IMR-90 (cell line): ENCODE measurements around the gene COL6A6. TPM values are rescaled to one million over a fixed set of nuclear protein-coding genes. Genes with fewer than 3 reads are reported as not detected.

Experiments
- ATAC-seq: fragments of 200-7000 bp; cut with Tn5 transposase; 2 replicates; pipeline ENCODE4 v1.9.1; 2020; ENCODE audit warnings: low read depth, mild to moderate bottlenecking, moderate library complexity
- BruUV-seq: library from RNA; stranded (reverse); fragments of 400-500 nt; replicated peaks from 2 replicates; lab custom pipeline; 2021; lab: Mats Ljungman, UMichigan
- CTCF ChIA-PET: fragments of 300-600 bp; formaldehyde crosslinking; extraction: SDS; loops from one replicate; lab custom pipeline; 2021; ENCODE audit warnings: antibody characterized with exemption; lab: Yijun Ruan, JAX
- POLR2A ChIA-PET: fragments of 300-600 bp; sonication (Branson Sonifier 250); formaldehyde crosslinking; loops from one replicate; lab custom pipeline; 2022; ENCODE audit warnings: antibody characterized with exemption; ENCODE audit not compliant: unreplicated experiment; lab: Charles Lee
- DNase-seq: peaks from one replicate; pipeline ENCODE4 v3.0.0; 2013
- H2AFZ ChIP-seq: replicated peaks from 2 replicates; pipeline ENCODE3; 2013; ENCODE audit warnings: low read length, mild to moderate bottlenecking; ENCODE audit not compliant: poor library complexity
- H2AK5ac ChIP-seq: 2 replicates; pipeline ENCODE4 v1.6.1; 2013; ENCODE audit warnings: low read depth, low read length, inconsistent platforms
- H2AK9ac ChIP-seq: replicated peaks from 2 replicates; pipeline ENCODE3; 2013; ENCODE audit warnings: mild to moderate bottlenecking, low read depth, low read length, moderate library complexity; ENCODE audit not compliant: poor library complexity
- H2BK120ac ChIP-seq: 2 replicates; pipeline ENCODE4 v1.6.1; 2013; ENCODE audit warnings: low read depth, low read length, inconsistent platforms
- H2BK15ac ChIP-seq: 3 replicates; pipeline ENCODE4 v1.6.1; 2013; ENCODE audit warnings: low read depth, low read length, inconsistent platforms
- H2BK20ac ChIP-seq: 2 replicates; pipeline ENCODE4 v1.6.1; 2013; ENCODE audit warnings: low read depth, mild to moderate bottlenecking, inconsistent platforms, low read length, moderate library complexity
- H2BK5ac ChIP-seq: 2 replicates; pipeline ENCODE4 v1.6.1; 2013; ENCODE audit warnings: mild to moderate bottlenecking, low read depth, low read length, inconsistent platforms; ENCODE audit not compliant: poor library complexity, severe bottlenecking
- H3K14ac ChIP-seq: replicated peaks from 2 replicates; pipeline ENCODE4 v1.6.1; 2013; ENCODE audit warnings: low read depth, low read length, inconsistent platforms
- H3K18ac ChIP-seq: 2 replicates; pipeline ENCODE4 v1.6.1; 2013; ENCODE audit warnings: low read depth, low read length, control low read depth
- H3K23ac ChIP-seq: 2 replicates; pipeline ENCODE4 v1.6.1; 2013; ENCODE audit warnings: low read depth, low read length, inconsistent platforms
- H3K27ac ChIP-seq: 2 replicates; pipeline ENCODE4 v1.5.1; 2013; ENCODE audit warnings: mild to moderate bottlenecking, control low read depth, low read length; ENCODE audit not compliant: insufficient read depth
- H3K27me3 ChIP-seq: 2 replicates; pipeline ENCODE4 v1.6.1; 2013; ENCODE audit warnings: low read length; ENCODE audit not compliant: control insufficient read depth, insufficient read depth
- H3K36me3 ChIP-seq: 2 replicates; pipeline ENCODE4 v1.6.1; 2013; ENCODE audit warnings: low read length, mixed read lengths; ENCODE audit not compliant: control insufficient read depth, insufficient read depth
- H3K4ac ChIP-seq: 2 replicates; pipeline ENCODE4 v1.6.1; 2013; ENCODE audit warnings: low read depth, low read length, inconsistent platforms
- H3K4me1 ChIP-seq: 2 replicates; pipeline ENCODE4 v1.6.1; 2013; ENCODE audit warnings: low read length, mixed read lengths; ENCODE audit not compliant: control insufficient read depth, insufficient read depth
- H3K4me2 ChIP-seq: 2 replicates; pipeline ENCODE4 v1.6.1; 2013; ENCODE audit warnings: low read depth, mild to moderate bottlenecking, control low read depth, low read length, moderate library complexity
- H3K4me3 ChIP-seq: 2 replicates; pipeline ENCODE4 v1.5.1; 2013; ENCODE audit warnings: low read depth, mild to moderate bottlenecking, control low read depth, low read length, moderate library complexity; ENCODE audit not compliant: insufficient read depth
- H3K56ac ChIP-seq: 2 replicates; pipeline ENCODE4 v1.6.1; 2013; ENCODE audit warnings: low read length, inconsistent platforms; ENCODE audit not compliant: insufficient read depth; ENCODE audit errors: extremely low read depth
- H3K79me1 ChIP-seq, 2 experiments: 2 replicates each; pipeline ENCODE4 v1.6.1; 2013; ENCODE audit warnings: low read length in 2 of 2, inconsistent platforms in 1 of 2, low read depth in 1 of 2
- H3K9ac ChIP-seq: 2 replicates; pipeline ENCODE4 v1.6.1; 2013; ENCODE audit warnings: low read depth, low read length, control low read depth
- H3K9me1 ChIP-seq: 2 replicates; pipeline ENCODE4 v1.6.1; 2013; ENCODE audit warnings: low read length, inconsistent platforms; ENCODE audit not compliant: insufficient read depth
- H3K9me3 ChIP-seq: 2 replicates; pipeline ENCODE4 v1.6.1; 2013; ENCODE audit warnings: low read length; ENCODE audit not compliant: control insufficient read depth, insufficient read depth
- H4K20me1 ChIP-seq: 2 replicates; pipeline ENCODE4 v1.6.1; 2013; ENCODE audit warnings: low read length, inconsistent platforms; ENCODE audit not compliant: insufficient read depth
- H4K5ac ChIP-seq: 2 replicates; pipeline ENCODE4 v1.6.1; 2013; ENCODE audit warnings: mild to moderate bottlenecking, low read depth, low read length, control low read depth
- H4K8ac ChIP-seq, 2 experiments: 2 replicates each; pipeline ENCODE4 v1.6.1; 2013; ENCODE audit warnings: low read depth in 2 of 2, low read length in 2 of 2, control low read depth in 1 of 2, inconsistent platforms in 1 of 2
- H4K91ac ChIP-seq: 2 replicates; pipeline ENCODE4 v1.6.1; 2013; ENCODE audit warnings: low read depth, low read length, inconsistent platforms; ENCODE audit not compliant: insufficient read depth
- BHLHE40 ChIP-seq: fragments of 150-350 bp; IDR thresholded peaks from 2 replicates; pipeline ENCODE4 v1.6.1; 2016; ENCODE audit warnings: mild to moderate bottlenecking, low read depth, low read length
- CEBPB ChIP-seq: IDR thresholded peaks from 2 replicates; pipeline ENCODE4 v1.6.1; 2012; ENCODE audit warnings: low read depth, low read length, improper control_type of control experiment
- CHD1 ChIP-seq: IDR thresholded peaks from 2 replicates; pipeline ENCODE4 v1.6.1; 2012; ENCODE audit warnings: low read depth, low read length, improper control_type of control experiment
- CTCF ChIP-seq: conservative IDR thresholded peaks from 2 replicates; pipeline ENCODE4 v1.5.1; 2012; ENCODE audit warnings: mild to moderate bottlenecking, low read depth, low read length, improper control_type of control experiment
- ELK1 ChIP-seq: fragments of 150-350 bp; IDR thresholded peaks from 2 replicates; pipeline ENCODE4 v1.6.1; 2016; ENCODE audit warnings: low read depth, mild to moderate bottlenecking, low read length, moderate library complexity, borderline replicate concordance
- FOS ChIP-seq: fragments of 150-350 bp; IDR thresholded peaks from 2 replicates; pipeline ENCODE4 v1.6.1; 2016; ENCODE audit warnings: low read depth, low read length
- MAFK ChIP-seq: IDR thresholded peaks from 2 replicates; pipeline ENCODE4 v1.6.1; 2012; ENCODE audit warnings: low read depth, low read length, improper control_type of control experiment
- MAZ ChIP-seq: IDR thresholded peaks from 2 replicates; pipeline ENCODE4 v1.6.1; 2012; ENCODE audit warnings: low read depth, mild to moderate bottlenecking, low read length, improper control_type of control experiment, moderate library complexity, borderline replicate concordance
- MXI1 ChIP-seq: IDR thresholded peaks from 2 replicates; pipeline ENCODE4 v1.6.1; 2012; ENCODE audit warnings: low read depth, mild to moderate bottlenecking, low read length, moderate library complexity, borderline replicate concordance
- NFE2L2 ChIP-seq: fragments of 150-350 bp; IDR thresholded peaks from 2 replicates; pipeline ENCODE4 v1.6.1; 2016; ENCODE audit warnings: low read depth, mild to moderate bottlenecking, low read length
- POLR2A ChIP-seq: IDR thresholded peaks from 2 replicates; pipeline ENCODE4 v1.6.1; 2012; ENCODE audit warnings: mild to moderate bottlenecking, low read depth, low read length
- RAD21 ChIP-seq: IDR thresholded peaks from 2 replicates; pipeline ENCODE4 v1.6.1; 2012; ENCODE audit warnings: low read length, improper control_type of control experiment
- RCOR1 ChIP-seq: IDR thresholded peaks from 2 replicates; pipeline ENCODE4 v1.6.1; 2012; ENCODE audit warnings: mild to moderate bottlenecking, low read length, improper control_type of control experiment; ENCODE audit not compliant: insufficient replicate concordance
- RFX5 ChIP-seq: IDR thresholded peaks from 2 replicates; pipeline ENCODE4 v1.8.0; 2012; ENCODE audit warnings: low read depth, mild to moderate bottlenecking, low read length, moderate library complexity
- SMC3 ChIP-seq: fragments of 150-350 bp; IDR thresholded peaks from 2 replicates; pipeline ENCODE4 v1.6.1; 2016; ENCODE audit warnings: low read depth, mild to moderate bottlenecking, antibody characterized with exemption, low read length, moderate library complexity
- USF2 ChIP-seq: fragments of 150-350 bp; IDR thresholded peaks from 2 replicates; pipeline ENCODE4 v1.6.1; 2017; ENCODE audit warnings: mild to moderate bottlenecking, antibody characterized with exemption, low read length, low read depth
- WGBS, 2 experiments: methylation state at CpG; one replicate each; pipeline versions ENCODE4 v1.1.5 to v1.1.7; 2013; ENCODE audit warnings: missing lambda C conversion rate in 2 of 2; ENCODE audit not compliant: insufficient read length in 1 of 2; ENCODE audit errors: extremely low coverage in 2 of 2; 5-methylcytosine and 5-hydroxymethylcytosine counted together
- dilution Hi-C: fragments of 300-500 bp; cut with HindIII; formaldehyde crosslinking; loops from one replicate; pipeline ENCODE4 v1.14.3; 2018; ENCODE audit warnings: low sequenced_read_pairs; ENCODE audit not compliant: unreplicated experiment
- in situ Hi-C: fragments of 300-500 bp; cut with MboI; formaldehyde crosslinking; loops from 3 replicates; pipeline ENCODE4 v1.14.3; 2019; ENCODE audit warnings: low sequenced_read_pairs, inconsistent platforms, mixed read lengths
- intact Hi-C: fragments of 100-400 bp; cut with micrococcal nuclease; formaldehyde crosslinking; loops from 2 replicates; pipeline ENCODE4 v1.10.0; 2022
- polyA plus RNA-seq, 3 experiments: library from polyadenylated mRNA; depleted of rRNA; stranded (reverse); fragments of >200 nt; gene quantifications; 2 replicates each; pipeline ENCODE4 v1.2.3, GENCODE V29; 2012; ENCODE audit warnings: low replicate concordance in 1 of 3
- total RNA-seq: library from RNA; depleted of rRNA; stranded (reverse); fragments of >200 nt; gene quantifications from 2 replicates; pipeline ENCODE4 v1.2.3, GENCODE V29; 2012

COL6A6 gene
- total and polyA plus RNA-seq, 2 of the 4 experiments (the other 2 are of a cell fraction) = not detected

GRCh38 chr3:130533247-130533646 is 16.3 kb downstream of the COL6A6 start:
- in situ Hi-C loops (no loop called here), intact Hi-C loops (no loop called here), dilution Hi-C loops (no loop called here)
- CTCF ChIA-PET = no interaction called here
- POLR2A ChIA-PET = interaction anchor here (0.5 kb wide), 1 partner anchor 13 kb away, joined by 3 read pairs; no protein-coding TSS in a partner anchor
- H2BK20ac ChIP-seq = no peak overlapping the region
- no peaks in the 10 kb centered on the region for H3K4me1 ChIP-seq
- no peak overlapping the region for H3K4me2 ChIP-seq
- no peak overlapping the region for H2BK5ac ChIP-seq
- no peak overlapping the region for H4K8ac ChIP-seq
- H3K36me3 ChIP-seq = no peaks in the 10 kb centered on the region
- H2AK9ac ChIP-seq = no peak overlapping the region
- H3K14ac ChIP-seq = no peak overlapping the region
- no peak overlapping the region for H3K4ac ChIP-seq
- H4K91ac ChIP-seq = no peak overlapping the region
- no peak overlapping the region for H4K5ac ChIP-seq
- H2AFZ ChIP-seq = no peak overlapping the region
- no TSS peak for BruUV-seq
- H3K18ac ChIP-seq = no peak overlapping the region
- H4K20me1 ChIP-seq = no peaks in the 10 kb centered on the region
- no peak; the same call in none of the 2 replicates for ATAC-seq
- H3K79me1 ChIP-seq = no peaks in the 10 kb centered on the region
- no peaks in the 10 kb centered on the region for H3K9me3 ChIP-seq
- no peak overlapping the region for H3K56ac ChIP-seq
- DNase-seq = no peak
- H3K23ac ChIP-seq = no peak overlapping the region
- H3K4me3 ChIP-seq = no peak overlapping the region
- H3K27ac ChIP-seq = no peak overlapping the region
- H2AK5ac ChIP-seq = no peak overlapping the region
- H3K9ac ChIP-seq = no peak overlapping the region
- 100% methylated on average over 1 of the region's 2 CpGs; no CpG with 5 or more reads in 1 of the 2 experiments for WGBS, 2 experiments
- no peaks in the 10 kb centered on the region for H3K9me1 ChIP-seq
- no peak overlapping the region for H2BK120ac ChIP-seq
- no peak overlapping the region for H2BK15ac ChIP-seq
- no peaks in the 10 kb centered on the region for H3K27me3 ChIP-seq
- TF ChIP-seq CEBPB (no peak), FOS (no peak), NFE2L2 (no peak), SMC3 (no peak), RAD21 (no peak), RCOR1 (no peak), CTCF (no peak), MAZ (no peak), RFX5 (no peak), BHLHE40 (no peak), MAFK (no peak), ELK1 (no peak), POLR2A (no peak), CHD1 (no peak), USF2 (no peak), MXI1 (no peak)
